Gastrocnemius medialis (tissue), 4 donors: Measurements from ENCODE around the gene SPACA9.

ENCODE experiments used
- POLR2A ChIP-seq, 2 donors: fragments of 450-650 bp; IDR thresholded peaks; one replicate each; pipeline ENCODE4 v1.6.1; 2017; ENCODE audit warnings: antibody characterized with exemption in 2 of 2, mild to moderate bottlenecking in 2 of 2, moderate library complexity in 2 of 2
- TF ChIP-seq, protein P1 (sequence below), 5 experiments: fragments of 450-650 bp in 3 of 5; fragments of 200-600 bp in 2 of 5; sonication (generic) in 2 of 5; IDR thresholded peaks in 4 of 5; conservative IDR thresholded peaks in 1 of 5; 1 replicate in 4 of 5; 2 replicates in 1 of 5; pipeline ENCODE4 v1.5.1; 2016 to 2019; ENCODE audit warnings: antibody characterized with exemption in 5 of 5, mild to moderate bottlenecking in 3 of 5, moderate library complexity in 3 of 5

DNA sequence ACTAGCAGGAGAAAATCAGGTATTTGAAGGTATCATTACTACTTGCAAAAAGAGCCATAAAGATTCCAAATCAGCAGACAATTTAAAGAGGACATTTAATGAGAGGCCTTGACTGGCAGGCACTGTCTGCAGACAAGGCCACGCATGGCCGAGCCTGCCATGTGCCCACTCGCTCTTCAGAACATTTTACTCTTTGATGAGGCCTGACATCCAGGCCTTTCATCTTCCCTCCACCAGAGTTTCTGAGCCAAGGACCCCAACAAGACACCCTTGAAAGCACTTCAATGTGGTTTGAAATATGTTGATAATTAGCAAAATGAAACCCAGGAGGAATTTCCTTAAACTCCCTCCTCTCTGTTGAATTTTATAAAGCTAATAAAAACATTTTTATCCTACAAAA is 17.0 kb upstream of the SPACA9 start:
- TF ChIP-seq, protein P1, sequence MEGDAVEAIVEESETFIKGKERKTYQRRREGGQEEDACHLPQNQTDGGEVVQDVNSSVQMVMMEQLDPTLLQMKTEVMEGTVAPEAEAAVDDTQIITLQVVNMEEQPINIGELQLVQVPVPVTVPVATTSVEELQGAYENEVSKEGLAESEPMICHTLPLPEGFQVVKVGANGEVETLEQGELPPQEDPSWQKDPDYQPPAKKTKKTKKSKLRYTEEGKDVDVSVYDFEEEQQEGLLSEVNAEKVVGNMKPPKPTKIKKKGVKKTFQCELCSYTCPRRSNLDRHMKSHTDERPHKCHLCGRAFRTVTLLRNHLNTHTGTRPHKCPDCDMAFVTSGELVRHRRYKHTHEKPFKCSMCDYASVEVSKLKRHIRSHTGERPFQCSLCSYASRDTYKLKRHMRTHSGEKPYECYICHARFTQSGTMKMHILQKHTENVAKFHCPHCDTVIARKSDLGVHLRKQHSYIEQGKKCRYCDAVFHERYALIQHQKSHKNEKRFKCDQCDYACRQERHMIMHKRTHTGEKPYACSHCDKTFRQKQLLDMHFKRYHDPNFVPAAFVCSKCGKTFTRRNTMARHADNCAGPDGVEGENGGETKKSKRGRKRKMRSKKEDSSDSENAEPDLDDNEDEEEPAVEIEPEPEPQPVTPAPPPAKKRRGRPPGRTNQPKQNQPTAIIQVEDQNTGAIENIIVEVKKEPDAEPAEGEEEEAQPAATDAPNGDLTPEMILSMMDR (IDR thresholded peaks at IDR 0.05 in 4 of 5, conservative IDR thresholded peaks at IDR 0.05 in 1 of 5), result no peak
- no peak for TF ChIP-seq POLR2A (IDR thresholded peaks at IDR 0.05)
